ENCODE results near the gene AHI1. TPM values are rescaled to one million over a fixed set of nuclear protein-coding genes. Genes with fewer than 3 reads are reported as not detected.

The AHI1 gene
- total and polyA plus RNA-seq, 2 of the 13 experiments (the other 11 are each of a cell fraction or from before 2014, with no cell fraction given), result 7.2 to 18.6 TPM

DNA sequence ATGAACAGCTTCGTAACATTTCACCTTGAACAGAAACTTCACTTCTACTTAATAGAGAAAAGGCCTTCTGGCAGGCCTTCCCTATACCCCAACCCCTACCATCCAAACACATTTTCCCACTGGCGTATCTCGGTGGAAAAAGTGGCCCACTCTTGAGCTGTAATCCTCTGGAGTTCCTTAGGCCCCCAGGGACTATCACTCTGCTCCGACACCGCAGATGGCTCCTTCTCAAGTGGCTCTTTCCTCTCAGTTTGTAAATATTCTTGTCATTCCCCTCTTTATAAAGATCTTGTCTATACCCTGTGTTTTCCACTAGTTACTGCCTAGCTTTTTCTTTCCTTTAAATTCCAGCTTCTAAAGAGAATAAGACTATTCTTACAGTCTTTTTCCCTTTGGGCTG lies 207.7 kb downstream of the AHI1 start:
- Histone ChIP-seq H3K4me2 (ENCODE audit: low read depth, low read length) (no peak overlapping the region), H3K36me3 (replicated peaks in 1 of 2; ENCODE audit: control insufficient read depth in 1 of 2, insufficient read depth in 2 of 2, low read length in 2 of 2) (no peaks in the 10 kb centered on the region), H3K79me2 (ENCODE audit: insufficient read depth, low read length) (no peaks in the 10 kb centered on the region), H3K4me1 (ENCODE audit: insufficient read depth, low read length) (no peaks in the 10 kb centered on the region), H4K20me1 (ENCODE audit: insufficient read depth, low read length) (no peaks in the 10 kb centered on the region), H3K27ac (ENCODE audit: extremely low read length, insufficient read depth, low read length) (no peak overlapping the region), H2AFZ (ENCODE audit: low read length) (no peak overlapping the region), H3K4me3 (replicated peaks in 1 of 3; ENCODE audit: insufficient read depth in 1 of 3, low read depth in 2 of 3, low read length in 3 of 3) (no peak overlapping the region), H3K27me3 (ENCODE audit: control insufficient read depth in 1 of 2, insufficient read depth in 2 of 2, low read length in 2 of 2) (no peaks in the 10 kb centered on the region), H3K9me3 (ENCODE audit: low read length) (no peaks in the 10 kb centered on the region), H3K9ac (ENCODE audit: insufficient read depth, low read depth, low read length) (no peak overlapping the region)
- no TSS peak for BruUV-seq (replicated peaks)
- FAIRE-seq (no peak), DNase-seq (ENCODE audit: low spot score) (no peak), ATAC-seq (no peak)
- intact Hi-C loops (cut with micrococcal nuclease; ENCODE audit: unreplicated experiment), result no loop called here
- ChIA-PET CTCF (ENCODE audit: low intra/inter-chr PET ratio, low total read pairs) (no interaction called here), POLR2A (no interaction called here)
- TF ChIP-seq ZNF512 (CRISPR knock-in tag; IDR thresholded peaks at IDR 0.05) (no peak), ZNF761 (CRISPR knock-in tag; conservative IDR thresholded peaks at IDR 0.05) (no peak), THAP8 (CRISPR knock-in tag; IDR thresholded peaks at IDR 0.05; ENCODE audit: borderline replicate concordance) (no peak), ZNF24 (IDR thresholded peaks at IDR 0.05) (no peak), TAF1 (CRISPR knock-in tag; IDR thresholded peaks at IDR 0.05) (no peak), KDM5A (IDR thresholded peaks at IDR 0.05; ENCODE audit: borderline replicate concordance, low read length) (no peak), ZNF720 (CRISPR knock-in tag; IDR thresholded peaks at IDR 0.05) (no peak), EHMT2 (IDR thresholded peaks at IDR 0.05; ENCODE audit: borderline replicate concordance, low read depth, low read length) (no peak), NR2F6 (IDR thresholded peaks at IDR 0.05) (no peak), NR2F6 (CRISPR knock-in tag; IDR thresholded peaks at IDR 0.05) (no peak), SATB2 (CRISPR knock-in tag; IDR thresholded peaks at IDR 0.05) (no peak), TBX3 (IDR thresholded peaks at IDR 0.05; ENCODE audit: borderline replicate concordance) (no peak), MED13 (CRISPR knock-in tag; IDR thresholded peaks at IDR 0.05) (no peak), ZNF616 (CRISPR knock-in tag; IDR thresholded peaks at IDR 0.05; ENCODE audit: low read depth) (no peak), SRF (IDR thresholded peaks at IDR 0.05; ENCODE audit: low read depth, low read length) (no peak), ZNF496 (CRISPR knock-in tag; IDR thresholded peaks at IDR 0.05; ENCODE audit: insufficient replicate concordance) (no peak), ZNF567 (CRISPR knock-in tag; IDR thresholded peaks at IDR 0.05; ENCODE audit: borderline replicate concordance) (no peak)
- TF ChIP-seq, protein P1, sequence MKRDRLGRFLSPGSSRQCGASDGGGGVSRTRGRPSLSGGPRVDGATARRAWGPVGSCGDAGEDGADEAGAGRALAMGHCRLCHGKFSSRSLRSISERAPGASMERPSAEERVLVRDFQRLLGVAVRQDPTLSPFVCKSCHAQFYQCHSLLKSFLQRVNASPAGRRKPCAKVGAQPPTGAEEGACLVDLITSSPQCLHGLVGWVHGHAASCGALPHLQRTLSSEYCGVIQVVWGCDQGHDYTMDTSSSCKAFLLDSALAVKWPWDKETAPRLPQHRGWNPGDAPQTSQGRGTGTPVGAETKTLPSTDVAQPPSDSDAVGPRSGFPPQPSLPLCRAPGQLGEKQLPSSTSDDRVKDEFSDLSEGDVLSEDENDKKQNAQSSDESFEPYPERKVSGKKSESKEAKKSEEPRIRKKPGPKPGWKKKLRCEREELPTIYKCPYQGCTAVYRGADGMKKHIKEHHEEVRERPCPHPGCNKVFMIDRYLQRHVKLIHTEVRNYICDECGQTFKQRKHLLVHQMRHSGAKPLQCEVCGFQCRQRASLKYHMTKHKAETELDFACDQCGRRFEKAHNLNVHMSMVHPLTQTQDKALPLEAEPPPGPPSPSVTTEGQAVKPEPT (CRISPR knock-in tag; IDR thresholded peaks at IDR 0.05; ENCODE audit: low read depth), result no peak
- WGBS (ENCODE audit: low lambda C conversion rate), result 99% methylated on average over 5 of the region's 5 CpGs
- in situ Hi-C loops (cut with HindIII; ENCODE audit: extremely low pct_ligation_motif_present, low pct_unique_long_range_greater_than_20kb), result no loop called here
